Measurements from ENCODE around the gene ZNF446.

Gene ZNF446

GRCh38 chr19:58513694-58514563 lies 37.8 kb downstream of the ZNF446 start:
- H3K27ac ChIP-seq (ENCODE audit: low read depth, low read length) = peak overlapping the region; percentile 1
- peak overlapping the region; percentile 50 to 67 for H3K4me3 ChIP-seq (ENCODE audit: low read depth in 1 of 2, low read length in 2 of 2)
- peaks cover 34 to 51% of the 10 kb centered on the region in 2 donors for H3K4me1 ChIP-seq (ENCODE audit: control insufficient read depth in 1 of 2, insufficient read depth in 2 of 2, low read length in 2 of 2)
- H3K36me3 ChIP-seq (ENCODE audit: control insufficient read depth in 1 of 2, insufficient read depth in 2 of 2, low read length in 2 of 2) = peaks cover 11 to 19% of the 10 kb centered on the region in 2 donors
- H3K9ac ChIP-seq (ENCODE audit: low read depth in 1 of 2, low read length in 2 of 2) = peak overlapping the region; percentile 42 to 64
- no peaks in the 10 kb centered on the region for H3K9me3 ChIP-seq (ENCODE audit: control insufficient read depth in 1 of 2, low read length in 2 of 2)
- H3K27me3 ChIP-seq (ENCODE audit: control insufficient read depth in 1 of 2, insufficient read depth in 2 of 2, low read length in 2 of 2) = no peaks in the 10 kb centered on the region

GRCh38 chr19:58514564-58515022 lies 38.4 kb downstream of the ZNF446 start:
- Histone ChIP-seq H3K9me3 (ENCODE audit: control insufficient read depth in 1 of 2, low read length in 2 of 2) (no peaks in the 10 kb centered on the region), H3K9ac (ENCODE audit: low read depth in 1 of 2, low read length in 2 of 2) (peak overlapping the region in 1 of 2 donors; percentile 16), H3K4me3 (ENCODE audit: low read depth in 1 of 2, low read length in 2 of 2) (peak overlapping the region; percentile 50 to 67), H3K27ac (ENCODE audit: low read depth, low read length) (no peak overlapping the region), H3K27me3 (ENCODE audit: control insufficient read depth in 1 of 2, insufficient read depth in 2 of 2, low read length in 2 of 2) (no peaks in the 10 kb centered on the region), H3K4me1 (ENCODE audit: control insufficient read depth in 1 of 2, insufficient read depth in 2 of 2, low read length in 2 of 2) (peaks cover 34 to 52% of the 10 kb centered on the region in 2 donors), H3K36me3 (ENCODE audit: control insufficient read depth in 1 of 2, insufficient read depth in 2 of 2, low read length in 2 of 2) (peaks cover 11 to 19% of the 10 kb centered on the region in 2 donors)

GRCh38 chr19:58515259-58515658 lies 39.1 kb downstream of the ZNF446 start:
- no peak overlapping the region for H3K4me3 ChIP-seq (ENCODE audit: low read depth in 1 of 2, low read length in 2 of 2)
- H3K9ac ChIP-seq (ENCODE audit: low read depth in 1 of 2, low read length in 2 of 2) = peak overlapping the region in 1 of 2 donors; percentile 10
- H3K27me3 ChIP-seq (ENCODE audit: control insufficient read depth in 1 of 2, insufficient read depth in 2 of 2, low read length in 2 of 2) = no peaks in the 10 kb centered on the region
- peaks cover 11 to 19% of the 10 kb centered on the region in 2 donors for H3K36me3 ChIP-seq (ENCODE audit: control insufficient read depth in 1 of 2, insufficient read depth in 2 of 2, low read length in 2 of 2)
- H3K9me3 ChIP-seq (ENCODE audit: control insufficient read depth in 1 of 2, low read length in 2 of 2) = no peaks in the 10 kb centered on the region
- peaks cover 36 to 54% of the 10 kb centered on the region in 2 donors for H3K4me1 ChIP-seq (ENCODE audit: control insufficient read depth in 1 of 2, insufficient read depth in 2 of 2, low read length in 2 of 2)
- no peak overlapping the region for H3K27ac ChIP-seq (ENCODE audit: low read depth, low read length)

- no peak overlapping the region for H3K9ac ChIP-seq (ENCODE audit: low read depth in 1 of 2, low read length in 2 of 2)
- H3K9me3 ChIP-seq (ENCODE audit: control insufficient read depth in 1 of 2, low read length in 2 of 2) = no peaks in the 10 kb centered on the region
- H3K27me3 ChIP-seq (ENCODE audit: control insufficient read depth in 1 of 2, insufficient read depth in 2 of 2, low read length in 2 of 2) = no peaks in the 10 kb centered on the region
- no peak overlapping the region for H3K4me3 ChIP-seq (ENCODE audit: low read depth in 1 of 2, low read length in 2 of 2)
- H3K36me3 ChIP-seq (ENCODE audit: control insufficient read depth in 1 of 2, insufficient read depth in 2 of 2, low read length in 2 of 2) = peaks cover 11 to 19% of the 10 kb centered on the region in 2 donors
- no peak overlapping the region for H3K27ac ChIP-seq (ENCODE audit: low read depth, low read length)
- peaks cover 40 to 59% of the 10 kb centered on the region in 2 donors for H3K4me1 ChIP-seq (ENCODE audit: control insufficient read depth in 1 of 2, insufficient read depth in 2 of 2, low read length in 2 of 2)
Observed at GRCh38 chr19:58516246-58516836, 40.2 kb downstream of the ZNF446 start.

GRCh38 chr19:58516964-58517833 lies 41.0 kb downstream of the ZNF446 start:
- no peak overlapping the region for H3K27ac ChIP-seq (ENCODE audit: low read depth, low read length)

GRCh38 chr19:58518256-58519086 lies 42.3 kb downstream of the ZNF446 start:
- Histone ChIP-seq H3K4me3 (ENCODE audit: low read depth in 1 of 2, low read length in 2 of 2) (peak overlapping the region; percentile 73 to 88), H3K9ac (ENCODE audit: low read depth in 1 of 2, low read length in 2 of 2) (peak overlapping the region; percentile 90 to 92), H3K9me3 (ENCODE audit: control insufficient read depth in 1 of 2, low read length in 2 of 2) (no peaks in the 10 kb centered on the region), H3K27ac (ENCODE audit: low read depth, low read length) (peak overlapping the region; percentile 98), H3K36me3 (ENCODE audit: control insufficient read depth in 1 of 2, insufficient read depth in 2 of 2, low read length in 2 of 2) (peaks cover 8 to 19% of the 10 kb centered on the region in 2 donors), H3K4me1 (ENCODE audit: control insufficient read depth in 1 of 2, insufficient read depth in 2 of 2, low read length in 2 of 2) (peaks cover 26 to 45% of the 10 kb centered on the region in 2 donors), H3K27me3 (ENCODE audit: control insufficient read depth in 1 of 2, insufficient read depth in 2 of 2, low read length in 2 of 2) (no peaks in the 10 kb centered on the region)

More at GRCh38 chr19:58516964-58517833, 41.0 kb downstream of the ZNF446 start:
- peaks cover 37 to 56% of the 10 kb centered on the region in 2 donors for H3K4me1 ChIP-seq (ENCODE audit: control insufficient read depth in 1 of 2, insufficient read depth in 2 of 2, low read length in 2 of 2)
- no peaks in the 10 kb centered on the region for H3K9me3 ChIP-seq (ENCODE audit: control insufficient read depth in 1 of 2, low read length in 2 of 2)
- H3K36me3 ChIP-seq (ENCODE audit: control insufficient read depth in 1 of 2, insufficient read depth in 2 of 2, low read length in 2 of 2) = peaks cover 11 to 19% of the 10 kb centered on the region in 2 donors
- no peak overlapping the region for H3K4me3 ChIP-seq (ENCODE audit: low read depth in 1 of 2, low read length in 2 of 2)
- H3K9ac ChIP-seq (ENCODE audit: low read depth in 1 of 2, low read length in 2 of 2) = no peak overlapping the region
- no peaks in the 10 kb centered on the region for H3K27me3 ChIP-seq (ENCODE audit: control insufficient read depth in 1 of 2, insufficient read depth in 2 of 2, low read length in 2 of 2)

GRCh38 chr19:58519087-58519354 lies 42.9 kb downstream of the ZNF446 start:
- Histone ChIP-seq H3K36me3 (ENCODE audit: control insufficient read depth in 1 of 2, insufficient read depth in 2 of 2, low read length in 2 of 2) (peaks cover 8 to 19% of the 10 kb centered on the region in 2 donors), H3K27me3 (ENCODE audit: control insufficient read depth in 1 of 2, insufficient read depth in 2 of 2, low read length in 2 of 2) (no peaks in the 10 kb centered on the region), H3K9me3 (ENCODE audit: control insufficient read depth in 1 of 2, low read length in 2 of 2) (no peaks in the 10 kb centered on the region), H3K4me3 (ENCODE audit: low read depth in 1 of 2, low read length in 2 of 2) (peak overlapping the region; percentile 73 to 88), H3K4me1 (ENCODE audit: control insufficient read depth in 1 of 2, insufficient read depth in 2 of 2, low read length in 2 of 2) (peaks cover 22 to 41% of the 10 kb centered on the region in 2 donors), H3K9ac (ENCODE audit: low read depth in 1 of 2, low read length in 2 of 2) (peak overlapping the region; percentile 90 to 92), H3K27ac (ENCODE audit: low read depth, low read length) (peak overlapping the region; percentile 98)

GRCh38 chr19:58519355-58520256 lies 43.5 kb downstream of the ZNF446 start, which contains the start of gene ZBTB45:
ZBTB45 (minus strand) TSS chr19:58519810; CDS start chr19:58517673, 2,137 bp downstream.
- Histone ChIP-seq H3K36me3 (ENCODE audit: control insufficient read depth in 1 of 2, insufficient read depth in 2 of 2, low read length in 2 of 2) (peaks cover 8 to 19% of the 10 kb centered on the region in 2 donors), H3K4me1 (ENCODE audit: control insufficient read depth in 1 of 2, insufficient read depth in 2 of 2, low read length in 2 of 2) (peaks cover 19 to 37% of the 10 kb centered on the region in 2 donors), H3K9ac (ENCODE audit: low read depth in 1 of 2, low read length in 2 of 2) (peak within 1 kb of the TSS; percentile 90 to 92), H3K9me3 (ENCODE audit: control insufficient read depth in 1 of 2, low read length in 2 of 2) (no peaks in the 10 kb centered on the region), H3K27ac (ENCODE audit: low read depth, low read length) (peak within 1 kb of the TSS; percentile 98), H3K27me3 (ENCODE audit: control insufficient read depth in 1 of 2, insufficient read depth in 2 of 2, low read length in 2 of 2) (no peaks in the 10 kb centered on the region), H3K4me3 (ENCODE audit: low read depth in 1 of 2, low read length in 2 of 2) (peak within 1 kb of the TSS; percentile 73 to 88)
